Tibial nerve (tissue), 3 donors: Measurements from ENCODE around the gene IP6K2.

Experiments used
- POLR2A ChIP-seq, 2 donors: fragments of 450-650 bp; IDR thresholded peaks; one replicate each; pipeline ENCODE4 v1.6.1; 2017; ENCODE audit warnings: antibody characterized with exemption in 2 of 2, mild to moderate bottlenecking in 2 of 2, moderate library complexity in 2 of 2
- TF ChIP-seq, protein P1 (sequence below), 5 experiments: fragments of 200-600 bp in 3 of 5; fragments of 450-650 bp in 2 of 5; sonication (generic) in 3 of 5; IDR thresholded peaks; one replicate each; pipeline ENCODE4 v1.5.1; 2016 to 2019; ENCODE audit warnings: antibody characterized with exemption in 5 of 5, mild to moderate bottlenecking in 3 of 5, moderate library complexity in 2 of 5

DNA sequence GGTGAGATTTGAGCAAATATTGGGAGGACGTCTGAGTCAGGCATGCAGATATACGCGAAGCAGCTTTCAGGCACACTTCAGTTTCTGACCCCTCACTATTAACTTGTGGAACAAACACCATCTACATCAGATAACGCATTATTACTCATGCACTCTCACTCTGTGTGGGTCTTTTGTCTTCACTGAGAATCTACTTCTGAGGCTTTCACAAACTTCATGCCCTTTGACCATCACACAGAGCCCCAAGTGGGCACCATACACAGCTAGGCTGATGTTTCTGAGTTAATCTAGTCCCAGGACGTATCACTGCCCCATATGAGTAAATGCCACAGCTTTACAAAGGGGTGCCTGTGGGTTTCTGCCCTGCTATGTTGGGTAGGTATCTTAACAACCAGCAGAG, 39.6 kb upstream of the IP6K2 start:
- TF ChIP-seq, protein P1, sequence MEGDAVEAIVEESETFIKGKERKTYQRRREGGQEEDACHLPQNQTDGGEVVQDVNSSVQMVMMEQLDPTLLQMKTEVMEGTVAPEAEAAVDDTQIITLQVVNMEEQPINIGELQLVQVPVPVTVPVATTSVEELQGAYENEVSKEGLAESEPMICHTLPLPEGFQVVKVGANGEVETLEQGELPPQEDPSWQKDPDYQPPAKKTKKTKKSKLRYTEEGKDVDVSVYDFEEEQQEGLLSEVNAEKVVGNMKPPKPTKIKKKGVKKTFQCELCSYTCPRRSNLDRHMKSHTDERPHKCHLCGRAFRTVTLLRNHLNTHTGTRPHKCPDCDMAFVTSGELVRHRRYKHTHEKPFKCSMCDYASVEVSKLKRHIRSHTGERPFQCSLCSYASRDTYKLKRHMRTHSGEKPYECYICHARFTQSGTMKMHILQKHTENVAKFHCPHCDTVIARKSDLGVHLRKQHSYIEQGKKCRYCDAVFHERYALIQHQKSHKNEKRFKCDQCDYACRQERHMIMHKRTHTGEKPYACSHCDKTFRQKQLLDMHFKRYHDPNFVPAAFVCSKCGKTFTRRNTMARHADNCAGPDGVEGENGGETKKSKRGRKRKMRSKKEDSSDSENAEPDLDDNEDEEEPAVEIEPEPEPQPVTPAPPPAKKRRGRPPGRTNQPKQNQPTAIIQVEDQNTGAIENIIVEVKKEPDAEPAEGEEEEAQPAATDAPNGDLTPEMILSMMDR (IDR thresholded peaks at IDR 0.05) = no peak
- TF ChIP-seq POLR2A (IDR thresholded peaks at IDR 0.05) = no peak
